WTC11 (cell line): ENCODE results near the gene SNX3.

ENCODE experiments used
- ATF2 ChIP-seq: sonication (generic); formaldehyde crosslinking; IDR thresholded peaks from 2 replicates; pipeline ENCODE4 v1.8.1; 2022; ENCODE audit warnings: low read depth, missing genetic modification reagents, borderline replicate concordance
- CTCF ChIP-seq: fragments of 200-600 bp; IDR thresholded peaks from 2 replicates; pipeline ENCODE4 v1.8.0; 2022; ENCODE audit warnings: antibody characterized with exemption
- FOXP1 ChIP-seq: sonication (generic); formaldehyde crosslinking; IDR thresholded peaks from 2 replicates; pipeline ENCODE4 v1.8.0; 2022; ENCODE audit warnings: missing genetic modification reagents, mild to moderate bottlenecking, moderate library complexity, borderline replicate concordance
- USF2 ChIP-seq: sonication (generic); formaldehyde crosslinking; IDR thresholded peaks from 2 replicates; pipeline ENCODE4 v1.8.1; 2023; ENCODE audit warnings: mild to moderate bottlenecking, missing genetic modification reagents, moderate library complexity

- TF ChIP-seq FOXP1 (CRISPR knock-in tag): no peak
- no peak for TF ChIP-seq CTCF
- no peak for TF ChIP-seq ATF2 (CRISPR knock-in tag)
- TF ChIP-seq USF2 (CRISPR knock-in tag): no peak
These were observed 2.5 kb upstream of the SNX3 start for GRCh38 chr6:108263371-108263770.
